Measurements from ENCODE around the gene WNT2B.

Gene WNT2B

DNA sequence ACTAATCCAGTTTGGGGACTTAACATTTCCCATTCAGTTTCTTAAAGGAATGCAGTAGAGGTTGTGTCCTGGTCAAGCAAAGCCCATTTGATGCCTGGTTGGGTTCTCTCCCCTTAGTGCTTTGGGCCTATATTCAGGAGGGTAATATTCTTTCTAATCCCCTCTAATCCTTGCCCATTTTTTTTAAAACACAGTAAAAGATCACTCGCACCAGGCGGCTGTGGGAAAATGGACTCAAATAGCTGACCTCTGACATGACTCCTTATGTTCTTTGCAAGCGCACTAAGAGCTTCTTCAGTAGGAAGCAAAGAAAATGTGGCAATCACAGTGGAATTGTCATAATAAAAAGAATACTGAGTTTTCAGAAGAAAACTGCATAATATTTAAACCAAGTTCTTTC, 49.9 kb downstream of the WNT2B start:
- POLR2A ChIA-PET: no interaction called here
- CTCF ChIA-PET: interaction anchor here (0.7 kb wide), 1 partner anchor 189 kb away, joined by 4 read pairs; no protein-coding TSS in a partner anchor
- TF ChIP-seq ZNF211 (tag by site-specific recombination; IDR thresholded peaks at IDR 0.05; ENCODE audit: low read depth) (no peak), KLF10 (tag by site-specific recombination; IDR thresholded peaks at IDR 0.05) (no peak), REPIN1 (tag by site-specific recombination; IDR thresholded peaks at IDR 0.05; ENCODE audit: low read depth) (no peak), ZNF366 (tag by site-specific recombination; conservative IDR thresholded peaks at IDR 0.05) (no peak), ZNF248 (tag by site-specific recombination; IDR thresholded peaks at IDR 0.05) (no peak), SCRT1 (tag by site-specific recombination; IDR thresholded peaks at IDR 0.05; ENCODE audit: borderline replicate concordance) (no peak), ZNF558 (tag by site-specific recombination; IDR thresholded peaks at IDR 0.05) (no peak), ZBTB7A (tag by site-specific recombination; IDR thresholded peaks at IDR 0.05; ENCODE audit: low read depth) (no peak), ZNF473 (tag by site-specific recombination; IDR thresholded peaks at IDR 0.05) (no peak), KLF1 (tag by site-specific recombination; IDR thresholded peaks at IDR 0.05) (no peak), ZNF610 (tag by site-specific recombination; IDR thresholded peaks at IDR 0.05; ENCODE audit: borderline replicate concordance) (no peak), ZNF184 (tag by site-specific recombination; IDR thresholded peaks at IDR 0.05) (no peak)
- TF ChIP-seq, protein P1, sequence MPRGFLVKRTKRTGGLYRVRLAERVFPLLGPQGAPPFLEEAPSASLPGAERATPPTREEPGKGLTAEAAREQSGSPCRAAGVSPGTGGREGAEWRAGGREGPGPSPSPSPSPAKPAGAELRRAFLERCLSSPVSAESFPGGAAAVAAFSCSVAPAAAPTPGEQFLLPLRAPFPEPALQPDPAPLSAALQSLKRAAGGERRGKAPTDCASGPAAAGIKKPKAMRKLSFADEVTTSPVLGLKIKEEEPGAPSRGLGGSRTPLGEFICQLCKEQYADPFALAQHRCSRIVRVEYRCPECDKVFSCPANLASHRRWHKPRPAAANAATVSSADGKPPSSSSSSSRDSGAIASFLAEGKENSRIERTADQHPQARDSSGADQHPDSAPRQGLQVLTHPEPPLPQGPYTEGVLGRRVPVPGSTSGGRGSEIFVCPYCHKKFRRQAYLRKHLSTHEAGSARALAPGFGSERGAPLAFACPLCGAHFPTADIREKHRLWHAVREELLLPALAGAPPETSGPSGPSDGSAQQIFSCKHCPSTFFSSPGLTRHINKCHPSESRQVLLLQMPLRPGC (tag by site-specific recombination; IDR thresholded peaks at IDR 0.05): no peak
- TF ChIP-seq, protein P2, sequence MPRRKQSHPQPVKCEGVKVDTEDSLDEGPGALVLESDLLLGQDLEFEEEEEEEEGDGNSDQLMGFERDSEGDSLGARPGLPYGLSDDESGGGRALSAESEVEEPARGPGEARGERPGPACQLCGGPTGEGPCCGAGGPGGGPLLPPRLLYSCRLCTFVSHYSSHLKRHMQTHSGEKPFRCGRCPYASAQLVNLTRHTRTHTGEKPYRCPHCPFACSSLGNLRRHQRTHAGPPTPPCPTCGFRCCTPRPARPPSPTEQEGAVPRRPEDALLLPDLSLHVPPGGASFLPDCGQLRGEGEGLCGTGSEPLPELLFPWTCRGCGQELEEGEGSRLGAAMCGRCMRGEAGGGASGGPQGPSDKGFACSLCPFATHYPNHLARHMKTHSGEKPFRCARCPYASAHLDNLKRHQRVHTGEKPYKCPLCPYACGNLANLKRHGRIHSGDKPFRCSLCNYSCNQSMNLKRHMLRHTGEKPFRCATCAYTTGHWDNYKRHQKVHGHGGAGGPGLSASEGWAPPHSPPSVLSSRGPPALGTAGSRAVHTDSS (tag by site-specific recombination; IDR thresholded peaks at IDR 0.05): no peak
- TF ChIP-seq, protein P3, sequence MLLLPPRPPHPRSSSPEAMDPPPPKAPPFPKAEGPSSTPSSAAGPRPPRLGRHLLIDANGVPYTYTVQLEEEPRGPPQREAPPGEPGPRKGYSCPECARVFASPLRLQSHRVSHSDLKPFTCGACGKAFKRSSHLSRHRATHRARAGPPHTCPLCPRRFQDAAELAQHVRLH (tag by site-specific recombination; IDR thresholded peaks at IDR 0.05): no peak
- TF ChIP-seq, protein P4, sequence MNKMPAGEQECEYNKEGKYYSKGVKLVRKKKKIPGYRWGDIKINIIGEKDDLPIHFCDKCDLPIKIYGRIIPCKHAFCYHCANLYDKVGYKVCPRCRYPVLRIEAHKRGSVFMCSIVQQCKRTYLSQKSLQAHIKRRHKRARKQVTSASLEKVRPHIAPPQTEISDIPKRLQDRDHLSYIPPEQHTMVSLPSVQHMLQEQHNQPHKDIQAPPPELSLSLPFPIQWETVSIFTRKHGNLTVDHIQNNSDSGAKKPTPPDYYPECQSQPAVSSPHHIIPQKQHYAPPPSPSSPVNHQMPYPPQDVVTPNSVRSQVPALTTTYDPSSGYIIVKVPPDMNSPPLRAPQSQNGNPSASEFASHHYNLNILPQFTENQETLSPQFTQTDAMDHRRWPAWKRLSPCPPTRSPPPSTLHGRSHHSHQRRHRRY (tag by site-specific recombination; IDR thresholded peaks at IDR 0.05): no peak
- TF ChIP-seq, protein P5, sequence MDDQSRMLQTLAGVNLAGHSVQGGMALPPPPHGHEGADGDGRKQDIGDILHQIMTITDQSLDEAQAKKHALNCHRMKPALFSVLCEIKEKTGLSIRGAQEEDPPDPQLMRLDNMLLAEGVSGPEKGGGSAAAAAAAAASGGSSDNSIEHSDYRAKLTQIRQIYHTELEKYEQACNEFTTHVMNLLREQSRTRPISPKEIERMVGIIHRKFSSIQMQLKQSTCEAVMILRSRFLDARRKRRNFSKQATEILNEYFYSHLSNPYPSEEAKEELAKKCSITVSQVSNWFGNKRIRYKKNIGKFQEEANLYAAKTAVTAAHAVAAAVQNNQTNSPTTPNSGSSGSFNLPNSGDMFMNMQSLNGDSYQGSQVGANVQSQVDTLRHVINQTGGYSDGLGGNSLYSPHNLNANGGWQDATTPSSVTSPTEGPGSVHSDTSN (CRISPR knock-in tag; IDR thresholded peaks at IDR 0.05): no peak
- TF ChIP-seq, protein P6, sequence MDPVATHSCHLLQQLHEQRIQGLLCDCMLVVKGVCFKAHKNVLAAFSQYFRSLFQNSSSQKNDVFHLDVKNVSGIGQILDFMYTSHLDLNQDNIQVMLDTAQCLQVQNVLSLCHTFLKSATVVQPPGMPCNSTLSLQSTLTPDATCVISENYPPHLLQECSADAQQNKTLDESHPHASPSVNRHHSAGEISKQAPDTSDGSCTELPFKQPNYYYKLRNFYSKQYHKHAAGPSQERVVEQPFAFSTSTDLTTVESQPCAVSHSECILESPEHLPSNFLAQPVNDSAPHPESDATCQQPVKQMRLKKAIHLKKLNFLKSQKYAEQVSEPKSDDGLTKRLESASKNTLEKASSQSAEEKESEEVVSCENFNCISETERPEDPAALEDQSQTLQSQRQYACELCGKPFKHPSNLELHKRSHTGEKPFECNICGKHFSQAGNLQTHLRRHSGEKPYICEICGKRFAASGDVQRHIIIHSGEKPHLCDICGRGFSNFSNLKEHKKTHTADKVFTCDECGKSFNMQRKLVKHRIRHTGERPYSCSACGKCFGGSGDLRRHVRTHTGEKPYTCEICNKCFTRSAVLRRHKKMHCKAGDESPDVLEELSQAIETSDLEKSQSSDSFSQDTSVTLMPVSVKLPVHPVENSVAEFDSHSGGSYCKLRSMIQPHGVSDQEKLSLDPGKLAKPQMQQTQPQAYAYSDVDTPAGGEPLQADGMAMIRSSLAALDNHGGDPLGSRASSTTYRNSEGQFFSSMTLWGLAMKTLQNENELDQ (tag by site-specific recombination; IDR thresholded peaks at IDR 0.05; ENCODE audit: low read depth): no peak

More for the DNA sequence above, 49.9 kb downstream of the WNT2B start:
- Histone ChIP-seq H3K9me3 (ENCODE audit: control insufficient read depth, insufficient read depth, low read depth, low read length) (no peaks in the 10 kb centered on the region), H3K27ac (ENCODE audit: extremely low read depth, low read depth, low read length) (no peak overlapping the region), H3K4me1 (ENCODE audit: control insufficient read depth, insufficient read depth, low read length) (no peaks in the 10 kb centered on the region; the same call in 1 of the 2 replicates), H3K4me3 (ENCODE audit: low read depth, low read length) (no peak overlapping the region), H3K36me3 (ENCODE audit: control insufficient read depth in 2 of 2, insufficient read depth in 1 of 2, low read length in 2 of 2) (peaks cover 3% of the 10 kb centered on the region in 2 experiments; a peak in 2 of 3 replicates)
